Measurements from ENCODE around the gene EPHA6. TPM values are rescaled to one million over a fixed set of nuclear protein-coding genes. Genes with fewer than 3 reads are reported as not detected.

The EPHA6 gene
- total and polyA plus RNA-seq, 9 of the 15 experiments (the other 6 are each of a cell fraction or from before 2014, with no cell fraction given) = not detected

- intact Hi-C loops (cut with micrococcal nuclease) = no loop called here
- DNase-seq (ENCODE audit: extremely low read depth in 1 of 4, low spot score in 3 of 4) (no peak), FAIRE-seq (no peak), ATAC-seq (no peak)
- Histone ChIP-seq H3K36me3 (ENCODE audit: control insufficient read depth, insufficient read depth, low read length) (no peaks in the 10 kb centered on the region), H3K4me1 (replicated peaks in 1 of 2; ENCODE audit: control insufficient read depth in 2 of 2, insufficient read depth in 2 of 2, low read length in 2 of 2) (no peaks in the 10 kb centered on the region), H3K4me3 (no peak overlapping the region), H3K4me2 (ENCODE audit: insufficient read depth, low read length) (no peak overlapping the region), H3K27me3 (ENCODE audit: control insufficient read depth in 2 of 2, insufficient read depth in 2 of 2, low read length in 2 of 2) (no peaks in the 10 kb centered on the region), H4K20me1 (replicated peaks; ENCODE audit: control insufficient read depth, insufficient read depth, low read length) (no peaks in the 10 kb centered on the region), H3K9me3 (replicated peaks; ENCODE audit: control insufficient read depth, insufficient read depth, low read depth, low read length) (no peaks in the 10 kb centered on the region), H3K9ac (ENCODE audit: insufficient read depth in 1 of 2, low read depth in 2 of 2, low read length in 2 of 2) (no peak overlapping the region), H3K9me1 (ENCODE audit: control insufficient read depth, insufficient read depth, low read length) (no peaks in the 10 kb centered on the region), H3K79me2 (ENCODE audit: control insufficient read depth, insufficient read depth, low read length) (no peaks in the 10 kb centered on the region), H3K27ac (ENCODE audit: extremely low read depth, low read depth, low read length) (no peak overlapping the region), H2AFZ (ENCODE audit: low read depth, low read length) (no peak overlapping the region)
- in situ Hi-C loops (cut with MboI) = no loop called here
- ChIA-PET CTCF (ENCODE audit: low intra/inter-chr PET ratio) (no interaction called here), POLR2A (no interaction called here)
- 0 out of 2 replicates have a peak, but pooled peaks have one; percentile 10 for TF ChIP-seq C11orf30 (IDR thresholded peaks at IDR 0.05; ENCODE audit: low read depth)
- TF ChIP-seq, protein P1, sequence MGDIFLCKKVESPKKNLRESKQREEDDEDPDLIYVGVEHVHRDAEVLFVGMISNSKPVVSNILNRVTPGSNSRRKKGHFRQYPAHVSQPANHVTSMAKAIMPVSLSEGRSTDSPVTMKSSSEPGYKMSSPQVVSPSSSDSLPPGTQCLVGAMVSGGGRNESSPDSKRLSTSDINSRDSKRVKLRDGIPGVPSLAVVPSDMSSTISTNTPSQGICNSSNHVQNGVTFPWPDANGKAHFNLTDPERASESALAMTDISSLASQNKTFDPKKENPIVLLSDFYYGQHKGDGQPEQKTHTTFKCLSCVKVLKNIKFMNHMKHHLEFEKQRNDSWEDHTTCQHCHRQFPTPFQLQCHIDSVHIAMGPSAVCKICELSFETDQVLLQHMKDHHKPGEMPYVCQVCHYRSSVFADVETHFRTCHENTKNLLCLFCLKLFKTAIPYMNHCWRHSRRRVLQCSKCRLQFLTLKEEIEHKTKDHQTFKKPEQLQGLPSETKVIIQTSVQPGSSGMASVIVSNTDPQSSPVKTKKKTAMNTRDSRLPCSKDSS (IDR thresholded peaks at IDR 0.05; ENCODE audit: low read depth, partially characterized antibody) = no peak
- TF ChIP-seq MAFG (tag; conservative IDR thresholded peaks at IDR 0.05) = peak; percentile 49; the same call in 1 of the 2 replicates
- peak; percentile 61 for TF ChIP-seq MAFK (IDR thresholded peaks at IDR 0.05; ENCODE audit: low read length)
- peak; percentile 53 for TF ChIP-seq MAFF (IDR thresholded peaks at IDR 0.05; ENCODE audit: low read length)
- 0% methylated on average over 1 of the region's 1 CpG for WGBS (ENCODE audit: insufficient coverage, low coverage, missing lambda C conversion rate)
- no TSS peak for BruUV-seq (replicated peaks)
These were observed 293.7 kb downstream of the EPHA6 start for GRCh38 chr3:97108136-97108535.

DNA sequence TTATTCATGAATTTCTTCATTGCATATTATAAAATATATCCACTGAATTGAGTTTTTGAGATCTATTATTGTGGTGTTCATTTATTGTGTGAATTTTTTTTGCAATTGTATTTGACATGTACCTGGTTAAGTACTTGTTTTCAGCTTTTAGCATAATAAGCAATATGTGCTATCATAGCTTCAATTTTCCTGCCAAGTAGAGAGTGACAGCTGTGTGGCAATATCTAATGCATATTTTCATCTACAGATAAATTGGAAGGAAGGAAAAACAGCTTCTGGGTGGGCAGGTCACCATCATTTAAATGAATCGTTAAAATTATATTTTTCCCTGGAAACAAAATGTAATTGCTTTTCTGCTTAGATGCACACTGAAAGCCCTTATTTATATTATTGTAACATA, 296.9 kb downstream of the EPHA6 start:
- 0% methylated on average over 1 of the region's 1 CpG for WGBS (ENCODE audit: insufficient coverage, low coverage, missing lambda C conversion rate)
- H3K9me3 ChIP-seq (replicated peaks; ENCODE audit: control insufficient read depth, insufficient read depth, low read depth, low read length) = no peaks in the 10 kb centered on the region
- in situ Hi-C loops (cut with MboI) = no loop called here
- no peak for TF ChIP-seq CEBPZ (IDR thresholded peaks at IDR 0.05; ENCODE audit: borderline replicate concordance, low read depth, low read length)
- no peaks in the 10 kb centered on the region for H3K79me2 ChIP-seq (ENCODE audit: control insufficient read depth, insufficient read depth, low read length)
- BruUV-seq (replicated peaks) = no TSS peak
- no peaks in the 10 kb centered on the region for H3K9me1 ChIP-seq (ENCODE audit: control insufficient read depth, insufficient read depth, low read length)
- H3K27me3 ChIP-seq (ENCODE audit: control insufficient read depth in 2 of 2, insufficient read depth in 2 of 2, low read length in 2 of 2) = no peaks in the 10 kb centered on the region
- H4K20me1 ChIP-seq (replicated peaks; ENCODE audit: control insufficient read depth, insufficient read depth, low read length) = no peaks in the 10 kb centered on the region
- H3K36me3 ChIP-seq (ENCODE audit: control insufficient read depth, insufficient read depth, low read length) = no peaks in the 10 kb centered on the region
- ChIA-PET CTCF (ENCODE audit: low intra/inter-chr PET ratio) (no interaction called here), POLR2A (no interaction called here)
- no peak overlapping the region for H2AFZ ChIP-seq (ENCODE audit: low read depth, low read length)
- FAIRE-seq (no peak), DNase-seq (ENCODE audit: extremely low read depth in 1 of 4, low spot score in 3 of 4) (no peak), ATAC-seq (no peak)
- no peak overlapping the region for H3K27ac ChIP-seq (ENCODE audit: extremely low read depth, low read depth, low read length)
- H3K9ac ChIP-seq (ENCODE audit: insufficient read depth in 1 of 2, low read depth in 2 of 2, low read length in 2 of 2) = no peak overlapping the region
- H3K4me1 ChIP-seq (replicated peaks in 1 of 2; ENCODE audit: control insufficient read depth in 2 of 2, insufficient read depth in 2 of 2, low read length in 2 of 2) = no peaks in the 10 kb centered on the region
- H3K4me2 ChIP-seq (ENCODE audit: insufficient read depth, low read length) = no peak overlapping the region
- intact Hi-C loops (cut with micrococcal nuclease) = no loop called here
- H3K4me3 ChIP-seq = no peak overlapping the region

Measured in K562 (cell line).